GM12878 (cell line): ENCODE measurements around the gene PFKFB3. TPM values are rescaled to one million over a fixed set of nuclear protein-coding genes. Genes with fewer than 3 reads are reported as not detected.

Source experiments
- ATF7 ChIP-seq: fragments of 450-650 bp; IDR thresholded peaks from 2 replicates; pipeline ENCODE4 v1.6.1; 2016; ENCODE audit warnings: low read depth, mild to moderate bottlenecking
- JUNB ChIP-seq: IDR thresholded peaks from 2 replicates; pipeline ENCODE4 v1.6.1; 2016; ENCODE audit warnings: antibody characterized with exemption, mild to moderate bottlenecking
- MEF2A ChIP-seq: IDR thresholded peaks from 2 replicates; pipeline ENCODE4 v1.6.1; 2011; ENCODE audit warnings: low read depth, mild to moderate bottlenecking, low read length, moderate library complexity; ENCODE audit not compliant: insufficient read depth
- MTA2 ChIP-seq: fragments of 450-650 bp; IDR thresholded peaks from 2 replicates; pipeline ENCODE4 v1.6.1; 2016; ENCODE audit warnings: low read depth, mild to moderate bottlenecking, moderate library complexity
- POLR2AphosphoS5 ChIP-seq: IDR thresholded peaks from 2 replicates; pipeline ENCODE4 v1.6.1; 2011; ENCODE audit warnings: mild to moderate bottlenecking, low read length, inconsistent platforms
- RBBP5 ChIP-seq: fragments of 200-600 bp; sonication (generic); conservative IDR thresholded peaks from 2 replicates; pipeline ENCODE4 v1.6.1; 2016
- SMARCA5 ChIP-seq: fragments of 450-650 bp; IDR thresholded peaks from 2 replicates; pipeline ENCODE4 v1.6.1; 2017; ENCODE audit warnings: mild to moderate bottlenecking
- ZNF622 ChIP-seq: fragments of 450-650 bp; IDR thresholded peaks from 2 replicates; pipeline ENCODE4 v1.6.1; 2017; ENCODE audit warnings: mild to moderate bottlenecking, inconsistent platforms
- polyA plus RNA-seq, 11 experiments: library from polyadenylated mRNA; depleted of rRNA in 4 of 11; unstranded in 6 of 11; stranded (reverse) in 5 of 11; fragments of >200 nt; fragmentation: Nextera tagmentation in 4 of 11; fragmentation: Illumina TruSeq in 1 of 11; extraction: Ambion mirVana in 4 of 11; extraction: Trizol in 1 of 11; gene quantifications; 1 replicate in 1 of 11; 2 replicates in 10 of 11; pipeline versions ENCODE4 v1.2.1 to v1.2.3, GENCODE V29; 2011 to 2016; ENCODE audit warnings: inconsistent platforms in 2 of 11, missing spikeins in 2 of 11, low read depth in 1 of 11
- total RNA-seq, 4 experiments: library from RNA; depleted of rRNA in 3 of 4; stranded (reverse); fragments of >200 nt in 3 of 4; fragmentation: Illumina TruSeq in 1 of 4; extraction: Trizol in 1 of 4; gene quantifications; 2 replicates each; pipeline versions ENCODE4 v1.2.1 to v1.2.3, GENCODE V29; 2013 to 2021
- TF ChIP-seq, protein P1 (sequence below): fragments of 450-650 bp; IDR thresholded peaks from 2 replicates; pipeline ENCODE4 v1.6.1; 2017; ENCODE audit warnings: mild to moderate bottlenecking, moderate library complexity
- TF ChIP-seq, protein P2 (sequence below): fragments of 450-650 bp; IDR thresholded peaks from 2 replicates; pipeline ENCODE4 v1.6.1; 2017; ENCODE audit warnings: mild to moderate bottlenecking, moderate library complexity

Gene PFKFB3
- total and polyA plus RNA-seq, 10 of the 15 experiments (the other 5 are each of a cell fraction or from before 2014, with no cell fraction given), result 1.6 to 46.7 (median 13.7) TPM

DNA sequence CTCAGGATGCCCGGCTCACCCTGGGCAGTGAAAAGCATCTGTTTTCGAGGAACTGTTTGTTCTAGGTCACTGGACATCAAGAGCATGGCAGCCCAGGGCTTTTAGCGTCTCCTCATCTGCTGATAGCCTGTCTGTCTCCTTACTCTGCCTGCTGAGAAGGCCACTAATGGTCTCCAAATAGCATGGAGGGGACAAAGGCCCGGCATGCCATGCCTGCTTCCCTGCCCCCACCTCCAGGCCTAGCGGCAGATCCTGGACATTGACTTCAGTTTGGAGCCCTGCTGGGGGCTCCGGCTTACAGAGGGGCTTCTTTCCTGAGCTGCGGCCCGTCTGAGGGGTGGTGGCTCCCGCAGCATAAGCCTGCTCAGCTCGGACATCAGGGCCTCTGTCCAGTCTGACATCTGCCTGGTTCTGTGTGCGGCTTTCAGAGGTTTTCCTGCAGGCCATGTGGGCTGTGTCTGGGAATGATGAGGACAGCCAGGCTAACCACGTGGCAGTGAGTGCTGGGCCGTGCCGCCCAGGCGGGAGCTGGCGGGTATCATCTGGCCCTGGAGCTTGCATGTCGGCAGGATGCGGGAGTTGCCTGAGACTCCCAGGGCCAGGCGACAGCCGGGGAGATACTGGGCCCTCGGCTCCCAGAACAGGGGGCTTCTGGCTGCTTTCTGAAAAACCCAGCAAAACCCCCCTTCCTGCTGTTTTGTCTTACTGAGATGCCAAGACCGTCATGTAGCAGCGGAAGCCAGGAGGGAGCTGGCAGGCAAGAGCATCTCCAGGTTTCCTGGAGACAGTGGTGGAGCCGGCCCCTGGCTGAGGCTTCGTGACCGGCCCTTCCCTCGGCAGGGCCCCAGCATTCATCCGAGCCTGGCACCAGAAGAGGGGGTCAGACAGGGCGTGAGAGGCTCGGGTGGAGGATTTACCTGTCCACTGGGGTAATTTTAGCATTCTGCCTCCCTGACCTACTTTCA lies 9.2 kb downstream of the PFKFB3 start (continued):
- TF ChIP-seq, protein P1, sequence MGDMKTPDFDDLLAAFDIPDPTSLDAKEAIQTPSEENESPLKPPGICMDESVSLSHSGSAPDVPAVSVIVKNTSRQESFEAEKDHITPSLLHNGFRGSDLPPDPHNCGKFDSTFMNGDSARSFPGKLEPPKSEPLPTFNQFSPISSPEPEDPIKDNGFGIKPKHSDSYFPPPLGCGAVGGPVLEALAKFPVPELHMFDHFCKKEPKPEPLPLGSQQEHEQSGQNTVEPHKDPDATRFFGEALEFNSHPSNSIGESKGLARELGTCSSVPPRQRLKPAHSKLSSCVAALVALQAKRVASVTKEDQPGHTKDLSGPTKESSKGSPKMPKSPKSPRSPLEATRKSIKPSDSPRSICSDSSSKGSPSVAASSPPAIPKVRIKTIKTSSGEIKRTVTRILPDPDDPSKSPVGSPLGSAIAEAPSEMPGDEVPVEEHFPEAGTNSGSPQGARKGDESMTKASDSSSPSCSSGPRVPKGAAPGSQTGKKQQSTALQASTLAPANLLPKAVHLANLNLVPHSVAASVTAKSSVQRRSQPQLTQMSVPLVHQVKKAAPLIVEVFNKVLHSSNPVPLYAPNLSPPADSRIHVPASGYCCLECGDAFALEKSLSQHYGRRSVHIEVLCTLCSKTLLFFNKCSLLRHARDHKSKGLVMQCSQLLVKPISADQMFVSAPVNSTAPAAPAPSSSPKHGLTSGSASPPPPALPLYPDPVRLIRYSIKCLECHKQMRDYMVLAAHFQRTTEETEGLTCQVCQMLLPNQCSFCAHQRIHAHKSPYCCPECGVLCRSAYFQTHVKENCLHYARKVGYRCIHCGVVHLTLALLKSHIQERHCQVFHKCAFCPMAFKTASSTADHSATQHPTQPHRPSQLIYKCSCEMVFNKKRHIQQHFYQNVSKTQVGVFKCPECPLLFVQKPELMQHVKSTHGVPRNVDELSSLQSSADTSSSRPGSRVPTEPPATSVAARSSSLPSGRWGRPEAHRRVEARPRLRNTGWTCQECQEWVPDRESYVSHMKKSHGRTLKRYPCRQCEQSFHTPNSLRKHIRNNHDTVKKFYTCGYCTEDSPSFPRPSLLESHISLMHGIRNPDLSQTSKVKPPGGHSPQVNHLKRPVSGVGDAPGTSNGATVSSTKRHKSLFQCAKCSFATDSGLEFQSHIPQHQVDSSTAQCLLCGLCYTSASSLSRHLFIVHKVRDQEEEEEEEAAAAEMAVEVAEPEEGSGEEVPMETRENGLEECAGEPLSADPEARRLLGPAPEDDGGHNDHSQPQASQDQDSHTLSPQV, result no peak
- no peak for TF ChIP-seq JUNB
- TF ChIP-seq, protein P2, sequence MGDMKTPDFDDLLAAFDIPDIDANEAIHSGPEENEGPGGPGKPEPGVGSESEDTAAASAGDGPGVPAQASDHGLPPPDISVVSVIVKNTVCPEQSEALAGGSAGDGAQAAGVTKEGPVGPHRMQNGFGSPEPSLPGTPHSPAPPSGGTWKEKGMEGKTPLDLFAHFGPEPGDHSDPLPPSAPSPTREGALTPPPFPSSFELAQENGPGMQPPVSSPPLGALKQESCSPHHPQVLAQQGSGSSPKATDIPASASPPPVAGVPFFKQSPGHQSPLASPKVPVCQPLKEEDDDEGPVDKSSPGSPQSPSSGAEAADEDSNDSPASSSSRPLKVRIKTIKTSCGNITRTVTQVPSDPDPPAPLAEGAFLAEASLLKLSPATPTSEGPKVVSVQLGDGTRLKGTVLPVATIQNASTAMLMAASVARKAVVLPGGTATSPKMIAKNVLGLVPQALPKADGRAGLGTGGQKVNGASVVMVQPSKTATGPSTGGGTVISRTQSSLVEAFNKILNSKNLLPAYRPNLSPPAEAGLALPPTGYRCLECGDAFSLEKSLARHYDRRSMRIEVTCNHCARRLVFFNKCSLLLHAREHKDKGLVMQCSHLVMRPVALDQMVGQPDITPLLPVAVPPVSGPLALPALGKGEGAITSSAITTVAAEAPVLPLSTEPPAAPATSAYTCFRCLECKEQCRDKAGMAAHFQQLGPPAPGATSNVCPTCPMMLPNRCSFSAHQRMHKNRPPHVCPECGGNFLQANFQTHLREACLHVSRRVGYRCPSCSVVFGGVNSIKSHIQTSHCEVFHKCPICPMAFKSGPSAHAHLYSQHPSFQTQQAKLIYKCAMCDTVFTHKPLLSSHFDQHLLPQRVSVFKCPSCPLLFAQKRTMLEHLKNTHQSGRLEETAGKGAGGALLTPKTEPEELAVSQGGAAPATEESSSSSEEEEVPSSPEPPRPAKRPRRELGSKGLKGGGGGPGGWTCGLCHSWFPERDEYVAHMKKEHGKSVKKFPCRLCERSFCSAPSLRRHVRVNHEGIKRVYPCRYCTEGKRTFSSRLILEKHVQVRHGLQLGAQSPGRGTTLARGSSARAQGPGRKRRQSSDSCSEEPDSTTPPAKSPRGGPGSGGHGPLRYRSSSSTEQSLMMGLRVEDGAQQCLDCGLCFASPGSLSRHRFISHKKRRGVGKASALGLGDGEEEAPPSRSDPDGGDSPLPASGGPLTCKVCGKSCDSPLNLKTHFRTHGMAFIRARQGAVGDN, result no peak
- no peak for TF ChIP-seq RBBP5
- no peak for TF ChIP-seq POLR2AphosphoS5
- no peak for TF ChIP-seq ATF7
- TF ChIP-seq SMARCA5, result no peak
- TF ChIP-seq ZNF622, result no peak
- no peak for TF ChIP-seq MEF2A
- no peak for TF ChIP-seq MTA2
